Measurements from ENCODE around the gene ANO9.

DNA sequence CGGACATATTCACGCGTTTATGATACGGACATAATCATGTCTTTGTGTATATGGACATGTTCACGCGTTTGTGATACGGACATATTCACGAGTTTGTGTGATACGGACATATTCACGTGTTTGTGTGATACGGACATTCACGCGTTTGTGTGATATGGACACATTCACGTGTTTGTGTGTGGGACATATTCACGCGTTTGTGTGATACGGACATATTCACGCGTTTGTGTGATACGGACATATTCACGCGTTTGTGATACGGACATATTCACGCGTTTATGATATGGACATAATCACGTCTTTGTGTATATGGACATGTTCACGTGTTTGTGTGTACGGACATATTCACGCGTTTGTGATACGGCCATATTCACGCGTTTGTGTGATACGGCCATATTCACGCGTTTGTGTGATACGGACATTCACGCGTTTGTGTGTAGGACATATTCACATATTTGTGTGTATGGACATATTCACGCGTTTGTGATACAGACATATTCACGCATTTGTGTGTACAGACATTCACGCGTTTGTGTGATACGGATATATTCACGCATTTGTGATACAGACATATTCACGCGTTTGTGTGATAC, 33.2 kb upstream of the ANO9 start:
- TF ChIP-seq, protein P1, sequence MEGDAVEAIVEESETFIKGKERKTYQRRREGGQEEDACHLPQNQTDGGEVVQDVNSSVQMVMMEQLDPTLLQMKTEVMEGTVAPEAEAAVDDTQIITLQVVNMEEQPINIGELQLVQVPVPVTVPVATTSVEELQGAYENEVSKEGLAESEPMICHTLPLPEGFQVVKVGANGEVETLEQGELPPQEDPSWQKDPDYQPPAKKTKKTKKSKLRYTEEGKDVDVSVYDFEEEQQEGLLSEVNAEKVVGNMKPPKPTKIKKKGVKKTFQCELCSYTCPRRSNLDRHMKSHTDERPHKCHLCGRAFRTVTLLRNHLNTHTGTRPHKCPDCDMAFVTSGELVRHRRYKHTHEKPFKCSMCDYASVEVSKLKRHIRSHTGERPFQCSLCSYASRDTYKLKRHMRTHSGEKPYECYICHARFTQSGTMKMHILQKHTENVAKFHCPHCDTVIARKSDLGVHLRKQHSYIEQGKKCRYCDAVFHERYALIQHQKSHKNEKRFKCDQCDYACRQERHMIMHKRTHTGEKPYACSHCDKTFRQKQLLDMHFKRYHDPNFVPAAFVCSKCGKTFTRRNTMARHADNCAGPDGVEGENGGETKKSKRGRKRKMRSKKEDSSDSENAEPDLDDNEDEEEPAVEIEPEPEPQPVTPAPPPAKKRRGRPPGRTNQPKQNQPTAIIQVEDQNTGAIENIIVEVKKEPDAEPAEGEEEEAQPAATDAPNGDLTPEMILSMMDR (IDR thresholded peaks at IDR 0.05): no peak
- TF ChIP-seq POLR2A (IDR thresholded peaks at IDR 0.05): no peak
- no peak for TF ChIP-seq POLR2AphosphoS5 (IDR thresholded peaks at IDR 0.05)

All from breast epithelium (tissue), 3 donors.